ENCODE measurements around the gene FLT3. TPM values are rescaled to one million over a fixed set of nuclear protein-coding genes. Genes with fewer than 3 reads are reported as not detected.

Gene FLT3
- polyA plus RNA-seq, 1 of the 3 experiments (the other 2 are of a cell fraction) = not detected

DNA sequence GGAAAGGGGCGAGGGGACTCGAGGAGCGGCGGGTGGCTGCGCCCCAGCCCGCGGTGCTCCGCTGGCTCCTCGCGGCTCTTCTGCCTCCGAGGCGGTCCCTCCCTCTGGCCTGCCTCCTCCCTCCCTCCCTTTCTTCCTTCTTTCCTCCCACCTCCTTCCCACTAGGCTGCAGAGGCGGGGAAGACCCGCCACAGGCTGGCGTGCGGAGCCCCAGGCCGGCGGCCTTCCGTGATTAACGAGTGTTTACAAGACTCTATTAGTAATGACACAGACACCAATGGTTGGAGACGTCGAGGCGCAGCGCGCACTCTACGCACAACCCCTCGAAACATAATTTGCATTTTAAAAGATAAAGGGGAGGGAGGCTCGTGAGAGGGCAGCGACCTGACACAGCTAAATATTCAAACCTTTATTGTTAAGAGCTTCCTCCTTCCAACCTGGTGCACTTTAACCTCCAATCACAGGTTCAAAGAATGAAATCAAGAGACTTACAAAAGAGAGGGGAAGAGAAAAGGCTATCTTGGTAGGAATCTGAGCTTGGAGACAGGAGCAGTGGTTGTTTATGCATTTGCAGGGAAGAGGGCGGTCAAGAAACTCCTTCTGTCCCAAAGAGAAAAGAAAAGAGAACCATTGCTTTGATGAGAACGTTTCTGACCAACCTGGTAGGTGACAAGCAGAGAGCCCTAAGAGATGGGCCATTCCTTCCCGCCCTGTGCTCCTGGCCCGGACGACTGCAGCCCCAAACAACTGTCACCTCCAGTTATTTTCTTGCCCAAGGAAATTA lies 131.1 kb downstream of the FLT3 start, which contains the start of gene CDX2:
Gene CDX2, minus strand, starts transcription at position 234 of the 784 bp plus-strand sequence. CDS start 309 bp downstream, outside the sequence.
- Histone ChIP-seq H3K27ac (ENCODE audit: low read depth in 2 of 2, low read length in 1 of 2) (no peak within 1 kb of the TSS), H3K79me2 (ENCODE audit: insufficient read depth) (no peaks in the 10 kb centered on the region), H3K9me3 (no peaks in the 10 kb centered on the region), H3K36me3 (replicated peaks in 1 of 2; ENCODE audit: control insufficient read depth in 1 of 2, insufficient read depth in 2 of 2, low read length in 1 of 2) (no peaks in the 10 kb centered on the region), H3F3A (replicated peaks; ENCODE audit: insufficient read depth) (no peaks in the 10 kb centered on the region), H3K27me3 (ENCODE audit: insufficient read depth) (peaks cover 99% of the 10 kb centered on the region), H3K4me3 (ENCODE audit: low read depth in 2 of 2, low read length in 1 of 2) (no peak within 1 kb of the TSS), H3K4me2 (no peak within 1 kb of the TSS), H3K4me1 (ENCODE audit: control insufficient read depth in 1 of 2, insufficient read depth in 2 of 2, low read depth in 1 of 2, low read length in 1 of 2) (no peaks in the 10 kb centered on the region), H2AFZ (ENCODE audit: low read depth) (no peak within 1 kb of the TSS), H4K20me1 (ENCODE audit: insufficient read depth) (no peaks in the 10 kb centered on the region), H3K9me2 (no peaks in the 10 kb centered on the region), H3K9ac (no peak within 1 kb of the TSS)
- TF ChIP-seq RFX5 (IDR thresholded peaks at IDR 0.05; ENCODE audit: low read length) = no peak
- TF ChIP-seq, protein P1, sequence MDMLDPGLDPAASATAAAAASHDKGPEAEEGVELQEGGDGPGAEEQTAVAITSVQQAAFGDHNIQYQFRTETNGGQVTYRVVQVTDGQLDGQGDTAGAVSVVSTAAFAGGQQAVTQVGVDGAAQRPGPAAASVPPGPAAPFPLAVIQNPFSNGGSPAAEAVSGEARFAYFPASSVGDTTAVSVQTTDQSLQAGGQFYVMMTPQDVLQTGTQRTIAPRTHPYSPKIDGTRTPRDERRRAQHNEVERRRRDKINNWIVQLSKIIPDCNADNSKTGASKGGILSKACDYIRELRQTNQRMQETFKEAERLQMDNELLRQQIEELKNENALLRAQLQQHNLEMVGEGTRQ (IDR thresholded peaks at IDR 0.05; ENCODE audit: borderline replicate concordance, low read depth, low read length) = no peak
- TF ChIP-seq JUND (IDR thresholded peaks at IDR 0.05) = no peak
- TF ChIP-seq, protein P2, sequence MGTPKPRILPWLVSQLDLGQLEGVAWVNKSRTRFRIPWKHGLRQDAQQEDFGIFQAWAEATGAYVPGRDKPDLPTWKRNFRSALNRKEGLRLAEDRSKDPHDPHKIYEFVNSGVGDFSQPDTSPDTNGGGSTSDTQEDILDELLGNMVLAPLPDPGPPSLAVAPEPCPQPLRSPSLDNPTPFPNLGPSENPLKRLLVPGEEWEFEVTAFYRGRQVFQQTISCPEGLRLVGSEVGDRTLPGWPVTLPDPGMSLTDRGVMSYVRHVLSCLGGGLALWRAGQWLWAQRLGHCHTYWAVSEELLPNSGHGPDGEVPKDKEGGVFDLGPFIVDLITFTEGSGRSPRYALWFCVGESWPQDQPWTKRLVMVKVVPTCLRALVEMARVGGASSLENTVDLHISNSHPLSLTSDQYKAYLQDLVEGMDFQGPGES (IDR thresholded peaks at IDR 0.05; ENCODE audit: low read depth, low read length) = no peak
- POLR2A ChIA-PET = no interaction called here
- CTCF ChIA-PET = interaction anchor here (0.9 to 2.5 kb wide), 5 partner anchors 15 to 607 kb away, joined by 3 to 8 read pairs (median 6); no protein-coding TSS in a partner anchor
- WGBS (ENCODE audit: low lambda C conversion rate) = 10% methylated on average over 24 of the region's 34 CpGs
- peak; percentile 22 for DNase-seq

- POLR2A ChIA-PET = no interaction called here
- H3K27me3 ChIP-seq (ENCODE audit: insufficient read depth) = peaks cover 95% of the 10 kb centered on the region
- H3K9ac ChIP-seq = no peak overlapping the region
- H3K36me3 ChIP-seq (replicated peaks in 1 of 2; ENCODE audit: control insufficient read depth in 1 of 2, insufficient read depth in 2 of 2, low read length in 1 of 2) = no peaks in the 10 kb centered on the region
- no peaks in the 10 kb centered on the region for H3K4me1 ChIP-seq (ENCODE audit: control insufficient read depth in 1 of 2, insufficient read depth in 2 of 2, low read depth in 1 of 2, low read length in 1 of 2)
- no peaks in the 10 kb centered on the region for H3K9me2 ChIP-seq
- DNase-seq = peak; percentile 33
- H3K4me2 ChIP-seq = no peak overlapping the region
- H3K79me2 ChIP-seq (ENCODE audit: insufficient read depth) = no peaks in the 10 kb centered on the region
- CTCF ChIA-PET = interaction anchor here (1.2 to 2.5 kb wide), 2 partner anchors 14 to 138 kb away, joined by 5 to 6 read pairs; no protein-coding TSS in a partner anchor
- no peak overlapping the region for H2AFZ ChIP-seq (ENCODE audit: low read depth)
- H3K27ac ChIP-seq (ENCODE audit: low read depth in 2 of 2, low read length in 1 of 2) = no peak overlapping the region
- no peaks in the 10 kb centered on the region for H3F3A ChIP-seq (replicated peaks; ENCODE audit: insufficient read depth)
- H4K20me1 ChIP-seq (ENCODE audit: insufficient read depth) = no peaks in the 10 kb centered on the region
- TF ChIP-seq, protein P3, sequence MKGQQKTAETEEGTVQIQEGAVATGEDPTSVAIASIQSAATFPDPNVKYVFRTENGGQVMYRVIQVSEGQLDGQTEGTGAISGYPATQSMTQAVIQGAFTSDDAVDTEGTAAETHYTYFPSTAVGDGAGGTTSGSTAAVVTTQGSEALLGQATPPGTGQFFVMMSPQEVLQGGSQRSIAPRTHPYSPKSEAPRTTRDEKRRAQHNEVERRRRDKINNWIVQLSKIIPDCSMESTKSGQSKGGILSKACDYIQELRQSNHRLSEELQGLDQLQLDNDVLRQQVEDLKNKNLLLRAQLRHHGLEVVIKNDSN (IDR thresholded peaks at IDR 0.05; ENCODE audit: borderline replicate concordance, low read depth) = no peak
- TF ChIP-seq RXRA (IDR thresholded peaks at IDR 0.05; ENCODE audit: borderline replicate concordance, low read depth) = no peak
- no peak for TF ChIP-seq RAD21 (IDR thresholded peaks at IDR 0.05; ENCODE audit: low read length)
- TF ChIP-seq TAF1 (IDR thresholded peaks at IDR 0.05; ENCODE audit: borderline replicate concordance, low read depth, low read length) = no peak
- TF ChIP-seq RFX5 (IDR thresholded peaks at IDR 0.05; ENCODE audit: low read length) = no peak
- TF ChIP-seq FOXM1 (IDR thresholded peaks at IDR 0.05; ENCODE audit: low read depth) = no peak
- TF ChIP-seq YY1 (IDR thresholded peaks at IDR 0.05; ENCODE audit: low read depth) = no peak
- TF ChIP-seq, protein P2 (IDR thresholded peaks at IDR 0.05; ENCODE audit: low read depth, low read length) = no peak
- TF ChIP-seq EZH2phosphoT487 (IDR thresholded peaks at IDR 0.05; ENCODE audit: borderline replicate concordance, low read depth) = no peak
- no peak overlapping the region for H3K4me3 ChIP-seq (ENCODE audit: low read depth in 2 of 2, low read length in 1 of 2)
- WGBS (ENCODE audit: low lambda C conversion rate) = 0% methylated on average over 2 of the region's 86 CpGs
- H3K9me3 ChIP-seq = no peaks in the 10 kb centered on the region
Measured at GRCh38 chr13:27968316-27969081, 131.9 kb downstream of the FLT3 start.
